GM15510 (cell line): Measurements from ENCODE around the gene CARS2.

Source experiments
- POLR2A ChIP-seq: IDR thresholded peaks from 3 replicates; pipeline ENCODE4 v1.6.1; 2011; ENCODE audit warnings: borderline replicate concordance; ENCODE audit not compliant: insufficient read length; ENCODE audit errors: extremely low read depth

The CARS2 gene

GRCh38 chr13:110676595-110677587 is 29.0 kb downstream of the CARS2 start:
- TF ChIP-seq POLR2A, result no peak

- no peak for TF ChIP-seq POLR2A
These were observed 36.9 kb downstream of the CARS2 start for GRCh38 chr13:110669036-110669435.

GRCh38 chr13:110666255-110666533 is 39.7 kb downstream of the CARS2 start:
- TF ChIP-seq POLR2A, result no peak

DNA sequence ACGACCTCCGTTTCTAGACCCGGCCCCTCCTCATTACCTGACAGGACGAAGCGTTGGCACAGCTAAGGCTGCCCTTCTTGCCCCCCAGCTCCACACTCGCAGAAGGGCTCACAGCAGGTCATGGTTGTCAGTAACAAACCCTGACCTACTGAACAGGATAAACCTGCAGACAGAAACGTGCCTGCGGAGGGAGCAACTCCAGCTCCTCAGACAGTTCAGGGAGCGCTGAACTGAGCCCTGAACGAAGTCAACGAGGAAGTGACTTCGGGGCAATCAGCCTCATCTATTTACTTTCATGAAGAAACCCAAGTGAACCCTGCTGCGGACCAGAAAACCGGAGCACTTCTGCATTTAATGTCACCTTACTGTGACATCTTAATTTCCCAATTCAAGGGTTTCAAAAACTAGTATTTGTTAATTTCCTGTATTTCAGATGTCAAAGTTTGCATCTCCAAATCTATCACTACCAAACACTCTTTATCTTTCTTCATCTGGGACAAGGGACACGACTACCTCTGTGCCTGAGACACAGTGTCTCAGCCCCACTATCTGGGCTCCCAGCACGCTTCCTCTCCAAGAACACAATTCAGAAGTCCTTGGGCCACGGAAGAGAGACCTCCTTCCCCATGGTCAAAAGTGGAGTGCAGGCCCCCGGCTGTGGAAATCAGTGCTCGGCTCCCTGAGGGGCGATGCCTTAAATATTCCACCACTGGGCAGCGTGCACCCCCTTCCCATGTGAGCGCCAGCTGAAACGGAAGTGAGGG is 40.2 kb downstream of the CARS2 start:
- no peak for TF ChIP-seq POLR2A

DNA sequence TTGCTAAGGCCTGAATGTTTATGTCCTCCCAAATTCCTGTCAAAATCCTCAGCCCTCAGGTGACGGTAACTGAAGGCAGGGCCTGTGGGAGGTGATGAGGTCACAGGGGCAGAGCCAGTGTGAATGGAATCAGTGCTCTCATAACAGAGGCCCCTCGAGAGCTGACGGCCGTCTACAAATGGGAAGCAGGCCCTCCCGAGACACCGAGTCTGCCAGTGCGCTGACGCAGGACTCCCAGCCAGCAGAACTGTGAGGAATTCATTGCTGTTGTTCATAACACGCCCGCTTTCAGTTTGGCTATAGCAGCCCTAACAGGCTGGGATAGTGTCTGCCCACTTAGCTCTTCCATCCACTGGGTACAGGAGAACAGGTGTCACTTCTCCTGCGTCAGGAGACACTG is 41.2 kb downstream of the CARS2 start:
- no peak for TF ChIP-seq POLR2A

DNA sequence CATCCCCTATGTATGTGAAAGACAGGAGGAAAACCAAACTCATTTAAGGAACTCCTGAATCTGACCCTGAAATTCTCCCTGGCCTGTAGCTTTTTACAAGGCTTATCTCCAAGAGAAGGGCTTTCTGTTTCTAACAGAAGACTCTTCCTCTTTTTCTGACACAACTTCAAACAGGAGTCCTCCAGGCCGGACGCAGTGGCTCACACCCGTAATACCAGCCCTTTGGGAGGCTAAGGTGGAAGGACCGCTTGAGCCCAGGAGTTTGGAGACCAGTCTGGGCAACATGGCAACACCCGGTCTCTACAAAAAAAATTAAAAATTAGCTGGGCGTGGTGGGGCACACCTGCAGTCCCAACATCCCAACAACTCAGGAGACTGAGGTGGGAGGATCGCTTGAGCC is 41.9 kb downstream of the CARS2 start:
- TF ChIP-seq POLR2A, result no peak

GRCh38 chr13:110663491-110663890 is 42.4 kb downstream of the CARS2 start:
- TF ChIP-seq POLR2A, result no peak

- no peak for TF ChIP-seq POLR2A
These were observed 43.0 kb downstream of the CARS2 start for GRCh38 chr13:110662777-110663443.

- no peak for TF ChIP-seq POLR2A
These were observed 43.8 kb downstream of the CARS2 start for GRCh38 chr13:110662091-110662490.

GRCh38 chr13:110661256-110661655 is 44.7 kb downstream of the CARS2 start:
- no peak for TF ChIP-seq POLR2A

DNA sequence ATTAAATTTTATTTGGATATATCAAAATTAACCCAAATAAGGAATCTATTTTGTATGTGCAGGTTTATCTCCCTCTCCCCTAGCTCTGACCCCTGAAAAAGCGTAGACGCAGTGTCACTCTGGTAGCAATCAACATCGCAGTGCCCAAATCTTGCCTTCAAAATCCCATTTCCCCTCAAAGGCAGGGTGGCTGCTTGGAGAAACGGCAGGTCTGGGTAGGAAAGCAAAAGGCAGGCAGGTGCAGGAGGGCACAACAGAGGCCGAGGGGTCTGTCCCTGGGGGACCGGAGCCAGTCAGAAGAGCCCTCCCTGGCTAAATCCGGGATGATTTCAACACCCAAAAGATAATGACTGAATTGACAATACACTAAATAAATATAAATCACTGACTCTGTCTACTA is 48.7 kb downstream of the CARS2 start:
- no peak for TF ChIP-seq POLR2A

DNA sequence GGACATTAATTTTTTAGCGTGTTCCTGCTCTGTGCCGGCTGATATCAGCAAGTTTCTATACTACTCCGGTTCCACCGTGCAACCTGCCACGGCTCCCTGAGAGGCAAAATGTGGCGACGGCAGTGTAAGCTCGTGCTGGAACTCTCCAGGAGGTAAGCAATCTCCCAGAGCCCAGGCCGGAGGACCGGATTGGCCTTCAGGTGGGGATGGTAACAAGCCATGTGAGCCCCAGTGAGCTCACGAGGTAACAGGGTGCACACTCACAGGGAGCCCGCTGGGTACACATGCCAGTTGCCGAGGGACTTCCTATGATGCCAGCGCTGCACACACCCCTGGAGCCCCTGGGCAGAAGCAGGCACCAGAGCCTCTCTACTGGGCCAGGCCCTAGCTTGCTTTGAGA is 52.1 kb downstream of the CARS2 start:
- no peak for TF ChIP-seq POLR2A

DNA sequence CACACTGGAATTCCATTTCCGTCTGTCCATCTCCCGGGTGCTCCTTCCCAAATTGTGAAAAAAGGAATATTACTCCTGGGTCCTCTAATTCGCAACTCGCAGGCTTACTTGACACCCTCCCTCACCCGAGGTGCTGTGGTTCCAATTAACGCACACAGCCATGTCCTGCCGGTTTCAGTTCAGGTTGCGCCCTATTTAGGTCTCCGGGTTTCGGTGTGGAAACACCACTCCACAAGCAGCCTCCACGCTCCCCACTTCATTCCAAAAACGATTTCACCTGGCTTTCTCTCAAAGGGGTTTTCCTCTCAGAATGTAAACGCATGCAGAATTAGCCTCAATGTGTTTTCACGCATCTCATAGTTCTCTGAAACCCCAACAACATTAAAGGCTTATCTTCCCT is 52.6 kb downstream of the CARS2 start:
- TF ChIP-seq POLR2A, result no peak

- TF ChIP-seq POLR2A, result no peak
These were observed 53.2 kb downstream of the CARS2 start for GRCh38 chr13:110652764-110653163.

DNA sequence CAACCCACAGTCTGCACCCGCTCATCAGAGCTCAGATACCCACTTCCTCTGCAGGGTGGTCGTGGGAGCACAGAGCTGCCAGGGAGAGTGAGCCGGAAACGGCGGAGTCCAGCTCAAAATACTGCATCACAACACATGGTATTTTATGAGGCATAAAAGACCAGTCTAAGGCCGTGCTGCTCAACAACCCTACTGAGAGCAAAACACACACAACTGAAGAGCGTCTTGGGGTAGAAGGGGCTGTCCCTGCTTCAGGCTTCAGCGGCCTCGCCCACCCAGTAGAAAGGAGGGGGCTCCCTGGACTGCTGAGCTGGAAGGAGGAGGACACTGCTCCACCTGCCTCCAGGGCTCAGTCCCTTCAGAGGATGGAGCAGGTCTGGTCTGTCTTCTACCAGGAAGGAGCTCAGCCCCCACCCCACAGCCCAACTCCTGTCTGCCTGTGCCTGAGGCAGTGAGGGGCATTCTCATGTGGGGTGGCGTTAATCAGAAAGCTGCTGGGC is 53.6 kb downstream of the CARS2 start:
- no peak for TF ChIP-seq POLR2A
